Measurements from ENCODE around the gene EPB41L3.

GRCh38 chr18:5429681-5430080, 114.1 kb downstream of the EPB41L3 start:
- no peak for TF ChIP-seq CTCF (IDR thresholded peaks at IDR 0.05; ENCODE audit: low read depth, low read length)
- no peak for TF ChIP-seq EZH2phosphoT487 (IDR thresholded peaks at IDR 0.05; ENCODE audit: low read depth)

All from OCI-LY3 (cell line).